NCI-H345 (cell line): ENCODE measurements around the gene GSTT4.
"Not testable (repeated sequence)": the region's sequence is repeated elsewhere in the genome, so short reads cannot be mapped to it uniquely, and the experiment has no call there.

Source experiments
- DNase-seq: peaks from one replicate; lab custom pipeline; 2025; lab: John Stamatoyannopoulos, UW

The GSTT4 gene

DNA sequence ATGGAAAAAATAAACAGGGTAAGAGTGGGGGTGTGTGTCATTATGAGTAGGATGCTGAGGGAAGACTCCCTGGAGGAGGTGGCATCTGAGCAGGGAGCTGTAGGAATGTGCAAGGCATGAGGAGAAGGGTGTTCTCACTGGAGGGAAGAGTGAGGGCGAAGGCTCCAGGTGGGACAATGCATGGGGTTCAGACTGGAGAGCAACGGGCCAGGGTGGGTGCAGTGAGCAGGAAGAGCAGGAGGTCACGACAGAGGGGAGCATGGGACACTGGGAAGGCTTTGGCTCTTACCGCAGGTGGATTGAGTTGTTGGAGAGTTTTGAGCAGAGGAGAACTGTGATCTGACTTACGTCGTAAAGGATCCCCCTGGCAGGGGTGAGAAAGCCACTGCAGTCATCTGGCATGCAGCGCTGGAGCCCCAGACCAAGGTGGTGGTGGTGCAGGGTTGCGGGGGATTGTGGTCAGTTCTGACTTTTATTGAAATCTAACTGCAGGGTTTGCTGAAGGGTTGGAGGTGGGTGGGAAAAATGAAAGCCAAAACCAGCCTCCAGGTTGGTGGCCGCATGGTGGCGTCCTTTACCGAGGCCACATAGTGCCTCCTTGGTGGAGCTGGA lies 52.4 kb downstream of the GSTT4 start:
- not testable (repeated sequence) for DNase-seq

DNA sequence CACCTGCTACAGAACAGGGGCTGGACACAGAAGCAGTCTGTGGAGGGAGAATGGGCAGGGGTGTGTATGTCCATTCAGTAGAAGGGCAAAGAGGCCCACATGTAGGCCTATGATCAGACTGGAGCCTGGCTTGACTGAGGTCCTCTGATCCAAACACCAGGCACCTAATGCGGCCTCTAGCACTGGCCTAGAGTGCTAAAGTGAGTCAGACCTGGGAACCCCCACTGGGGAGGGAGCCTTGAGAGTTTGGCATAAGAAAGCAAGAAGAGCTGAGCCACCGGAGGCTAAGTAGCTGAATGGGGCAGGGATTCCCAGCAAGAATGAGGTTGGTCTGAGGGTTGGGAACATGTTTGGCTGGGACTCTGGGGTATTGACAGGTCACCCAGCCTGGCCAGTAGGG lies 53.9 kb downstream of the GSTT4 start:
- DNase-seq, result not testable (repeated sequence)

DNA sequence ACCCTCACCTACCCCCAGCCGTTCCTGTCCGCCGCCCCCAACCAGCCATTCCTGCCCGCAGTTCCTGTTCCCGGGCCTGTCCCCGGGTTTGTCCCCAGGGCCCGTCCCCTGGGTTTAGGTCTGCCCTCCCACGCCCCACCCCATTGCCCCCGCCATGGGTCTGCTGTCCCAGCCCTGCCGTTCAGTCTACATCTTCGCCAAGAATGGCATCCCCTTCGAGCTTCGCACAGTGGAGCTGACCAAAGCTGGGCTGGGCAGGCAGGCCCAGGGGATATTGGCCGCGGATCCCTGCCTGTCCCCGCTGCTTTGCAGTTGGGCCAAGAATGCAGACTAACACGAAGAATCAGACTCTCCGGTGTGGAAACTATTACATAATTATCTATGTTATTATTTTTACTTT lies 55.5 kb downstream of the GSTT4 start:
- not testable (repeated sequence) for DNase-seq
